ENCODE results near the gene PRXL2A.
"Not testable (repeated sequence)": the region's sequence is repeated elsewhere in the genome, so short reads cannot be mapped to it uniquely, and the experiment has no call there.

The PRXL2A gene

GRCh38 chr10:80475641-80476040, 67.3 kb downstream of the PRXL2A start:
- DNase-seq (ENCODE audit: low read depth), result not testable (repeated sequence)

DNA sequence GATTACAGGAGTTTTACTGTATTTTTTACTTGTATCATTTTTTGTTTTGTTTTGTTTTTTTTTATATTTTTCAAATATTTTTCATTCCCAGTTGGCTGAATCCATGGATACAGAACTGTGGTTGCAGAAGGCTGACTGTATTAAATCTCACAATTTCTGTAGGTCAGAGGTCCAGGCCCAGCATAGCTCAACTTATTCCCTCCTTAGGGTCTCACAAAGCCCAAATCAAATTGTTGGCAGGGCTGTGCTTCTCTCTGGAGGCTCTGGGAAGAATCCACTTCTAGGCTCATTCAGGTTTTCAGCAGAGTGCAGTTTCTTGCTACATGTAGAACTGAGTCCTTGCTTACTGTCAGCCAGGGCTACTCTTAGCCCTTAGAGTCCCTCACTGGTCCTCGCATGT, 68.3 kb downstream of the PRXL2A start:
- no peak for DNase-seq (ENCODE audit: low read depth)

GRCh38 chr10:80477813-80478212, 69.5 kb downstream of the PRXL2A start:
- DNase-seq (ENCODE audit: low read depth), result no peak

DNA sequence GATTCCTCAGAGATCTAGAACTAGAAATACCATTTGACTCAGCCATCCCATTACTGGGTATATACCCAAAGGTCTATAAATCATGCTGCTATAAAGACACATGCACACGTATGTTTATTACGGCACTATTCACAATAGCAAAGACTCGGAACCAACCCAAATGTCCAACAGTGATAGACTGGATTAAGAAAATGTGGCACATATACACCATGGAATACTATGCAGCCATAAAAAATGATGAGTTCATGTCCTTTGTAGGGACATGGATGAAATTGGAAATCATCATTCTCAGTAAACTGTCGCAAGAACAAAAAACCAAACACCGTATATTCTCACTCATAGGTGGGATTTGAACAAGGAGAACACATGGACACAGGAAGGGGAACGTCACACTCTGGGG, 72.0 kb downstream of the PRXL2A start:
- not testable (repeated sequence) for DNase-seq (ENCODE audit: low read depth)

GRCh38 chr10:80480852-80481251, 72.5 kb downstream of the PRXL2A start:
- no peak for DNase-seq (ENCODE audit: low read depth)

DNA sequence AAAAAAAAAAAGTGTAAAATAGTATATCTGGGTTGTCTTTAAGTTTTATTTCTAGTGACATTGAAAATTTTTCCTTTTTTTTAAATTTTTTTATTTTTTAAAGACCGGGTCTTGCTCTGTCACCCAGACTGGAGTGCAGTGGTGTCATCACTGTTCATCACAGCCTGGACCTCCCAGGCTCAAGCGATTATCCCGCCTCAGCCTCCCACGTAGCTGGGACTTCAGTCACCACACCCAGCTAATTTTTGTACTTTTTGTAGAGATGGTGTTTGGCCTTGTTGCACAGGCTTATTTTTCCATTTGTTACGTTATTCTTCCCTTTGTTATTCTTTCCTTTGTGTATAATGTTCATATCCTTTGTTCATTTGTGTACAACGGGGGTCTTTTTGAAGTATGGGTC, 75.9 kb downstream of the PRXL2A start:
- no peak for DNase-seq (ENCODE audit: low read depth)

DNA sequence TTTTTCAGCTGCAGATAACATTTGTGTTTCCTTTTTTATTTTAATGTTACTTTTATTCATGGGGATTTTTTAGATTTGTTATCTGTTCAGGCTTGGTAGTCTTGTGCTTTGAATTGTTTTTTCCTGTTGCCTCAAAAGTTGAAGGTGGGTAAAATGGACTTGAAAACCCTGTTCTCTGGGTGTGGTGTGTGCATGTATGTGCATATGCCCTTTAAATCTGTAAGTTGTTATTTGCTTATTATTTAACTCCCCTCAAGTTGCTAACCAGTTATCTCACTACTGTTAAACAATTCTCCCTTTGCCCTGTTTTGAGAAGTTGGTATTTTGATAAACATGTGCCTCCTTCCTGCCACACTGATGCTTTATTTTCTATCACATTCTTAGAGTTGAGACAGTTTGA, 76.3 kb downstream of the PRXL2A start:
- no peak for DNase-seq (ENCODE audit: low read depth)

DNA sequence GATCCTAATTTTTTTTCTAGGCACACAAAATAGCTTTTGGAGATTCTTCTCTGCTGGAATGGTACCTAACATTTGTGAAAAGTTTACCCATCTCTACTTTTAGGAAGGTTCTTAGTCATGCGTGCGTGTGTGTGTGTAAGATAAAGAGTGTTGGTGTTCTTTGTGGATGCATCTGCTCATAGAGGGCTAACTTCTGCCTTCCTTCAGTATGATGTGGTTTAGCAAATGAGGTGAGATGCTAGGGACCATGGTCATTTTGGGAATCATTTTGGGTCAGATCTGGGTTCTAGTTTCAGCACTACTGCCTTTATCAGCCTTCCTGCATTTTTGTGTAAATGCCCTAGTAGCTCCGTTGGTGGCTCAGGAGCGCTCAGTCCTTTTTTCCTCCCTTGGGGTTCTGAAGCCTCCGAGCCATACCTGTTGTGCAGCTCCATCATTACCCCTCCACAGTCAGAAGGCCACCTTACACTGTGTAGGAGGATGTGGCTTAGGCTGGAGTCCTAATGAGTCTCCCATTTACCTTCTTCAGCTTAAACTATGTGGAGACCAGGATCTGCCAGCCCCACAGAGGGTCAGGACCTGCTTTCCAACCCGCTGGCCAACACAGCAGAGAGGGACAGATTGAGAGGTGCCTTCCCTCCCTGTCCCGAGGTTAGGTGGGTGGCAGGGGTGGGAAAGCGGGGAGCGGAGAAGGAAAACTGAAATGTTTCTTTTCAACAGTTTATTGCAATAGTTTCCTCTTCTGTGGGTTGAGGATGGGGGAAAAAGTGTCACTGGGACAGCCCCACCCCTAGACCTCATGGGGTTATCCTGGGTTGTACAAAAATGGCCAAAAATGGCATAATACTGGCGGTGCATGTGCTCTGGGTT, 77.0 kb downstream of the PRXL2A start:
- no peak for DNase-seq (ENCODE audit: low read depth)

DNA sequence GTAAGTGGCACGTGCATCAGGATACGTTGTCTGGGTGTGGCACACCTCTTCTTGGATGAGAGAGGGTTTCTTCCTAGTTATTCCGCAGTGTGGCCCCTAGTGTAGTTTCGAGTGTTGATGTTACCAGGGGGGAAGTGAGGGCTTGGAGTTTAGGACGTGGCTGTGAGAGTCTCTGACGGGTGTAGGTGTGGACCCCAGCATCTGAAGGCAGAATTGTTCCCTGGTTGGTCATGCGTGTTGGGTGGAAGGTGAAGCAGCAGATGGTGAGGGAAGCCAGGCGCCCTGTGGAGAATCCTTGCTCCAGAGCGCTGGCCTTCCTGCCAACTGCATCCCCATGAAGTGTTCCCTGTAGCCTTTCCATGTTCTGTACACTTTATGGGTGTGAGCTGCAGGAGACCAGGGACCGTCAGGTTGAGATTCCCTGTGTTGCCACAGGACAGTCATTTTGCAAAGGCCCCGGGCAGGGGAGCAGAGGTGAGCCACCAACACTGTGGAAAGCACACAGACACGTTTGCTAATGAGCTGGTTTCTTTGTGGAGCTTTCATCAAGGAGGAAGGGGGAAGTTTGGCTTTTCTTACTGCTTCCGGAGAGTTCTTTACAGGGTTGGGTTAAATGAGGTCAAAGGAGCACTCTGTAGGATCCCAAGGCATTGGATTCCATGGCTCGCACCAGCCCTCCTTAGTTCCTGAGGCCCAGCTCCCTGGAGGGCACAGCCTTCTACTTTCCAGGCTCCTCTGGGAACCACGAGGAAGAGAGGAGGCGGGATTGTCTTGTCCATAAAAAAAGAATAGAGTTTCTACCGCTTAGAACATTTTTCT, 77.8 kb downstream of the PRXL2A start:
- DNase-seq (ENCODE audit: low read depth), result no peak

All from activated T-cell treated with anti-CD3 and anti-CD28 coated beads for 24 hours (primary cell).